Stimulated activated CD8-positive, alpha-beta memory T cell treated with anti-CD3 and anti-CD28 coated beads, Interleukin-12 subunit alpha, Interleukin-12 subunit beta, amount 100 ng/mL, for 24 hours (primary cell): ENCODE results near the gene C19orf18.

ENCODE experiments used
- DNase-seq: peaks from one replicate; pipeline ENCODE4 v3.0.0-alpha.2; 2020; ENCODE audit errors: extremely low read depth

The C19orf18 gene

DNA sequence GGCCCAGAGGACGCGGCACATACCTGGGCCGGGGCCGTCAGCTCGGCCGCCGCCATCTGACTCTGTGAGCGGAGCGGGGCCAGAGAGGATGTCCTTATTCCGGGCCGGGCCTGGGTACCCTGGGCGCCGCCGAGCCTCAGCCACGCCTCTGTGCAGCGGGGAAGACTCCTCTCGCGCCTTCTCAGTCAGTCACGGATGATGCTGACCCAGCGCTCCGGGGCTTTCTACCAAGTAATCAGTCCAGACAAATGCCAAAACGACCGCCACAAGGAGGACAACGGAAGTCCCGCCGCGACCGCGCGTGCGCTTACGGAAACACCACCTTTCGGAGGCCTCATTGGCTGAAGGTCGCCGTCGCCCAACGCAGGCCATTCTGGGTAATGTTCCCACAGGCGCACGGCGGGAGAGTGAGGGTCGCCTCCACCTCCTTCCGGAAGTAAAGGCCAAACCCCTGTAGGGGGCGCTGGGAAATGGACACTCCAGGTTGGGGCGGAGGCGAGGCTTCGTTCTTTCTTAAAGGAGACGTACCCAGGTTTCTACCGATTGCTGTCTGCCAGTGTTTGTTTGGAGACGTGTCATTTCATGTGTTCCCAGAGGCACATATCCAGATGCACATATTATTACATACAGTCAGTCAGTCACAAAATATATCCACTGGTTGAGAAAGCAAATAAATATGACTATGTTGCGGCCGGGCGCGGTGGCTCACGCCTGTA is 26.8 kb downstream of the C19orf18 start, which contains the start of gene ZNF256:
ZNF256 (minus strand) TSS at position 288 of the 716 bp plus-strand sequence; CDS start at position 56, 232 bp downstream.
- DNase-seq: peak; percentile 86

DNA sequence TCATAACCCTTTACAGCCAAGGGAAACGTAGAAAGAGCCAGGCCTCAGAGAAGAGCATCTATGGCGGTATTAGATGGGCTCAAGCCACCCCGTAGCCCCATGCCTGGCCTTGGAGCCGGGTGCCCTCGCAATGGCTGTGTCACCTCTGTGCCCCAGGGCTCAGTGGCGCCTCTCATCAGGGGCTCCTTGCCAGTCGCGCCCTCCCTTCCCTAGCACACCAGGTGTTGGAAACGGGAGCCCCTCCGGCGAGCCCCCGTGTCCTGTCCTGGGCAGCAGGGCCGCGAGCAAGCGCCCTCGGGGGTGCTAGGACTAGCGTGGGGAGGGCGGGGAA is 27.3 kb downstream of the C19orf18 start:
- no peak for DNase-seq

DNA sequence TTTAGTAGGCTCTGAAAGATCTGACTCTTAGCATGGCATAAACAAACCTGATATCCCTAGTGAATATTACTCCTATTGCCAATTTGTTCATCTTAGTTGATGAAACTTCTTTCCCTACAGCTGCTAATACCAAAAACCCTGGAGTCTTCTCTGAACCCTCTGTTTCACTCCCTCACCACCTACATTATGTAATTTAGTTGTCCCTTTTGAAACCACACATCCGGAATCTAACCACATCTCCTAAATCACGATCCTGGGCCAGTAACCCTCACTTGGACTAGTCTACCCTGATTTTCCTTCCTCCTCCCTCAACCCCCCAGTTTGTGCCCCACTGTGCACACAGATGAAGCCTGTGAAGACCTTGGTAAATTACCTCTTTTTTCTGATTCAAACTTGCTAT is 28.0 kb downstream of the C19orf18 start:
- DNase-seq: no peak

DNA sequence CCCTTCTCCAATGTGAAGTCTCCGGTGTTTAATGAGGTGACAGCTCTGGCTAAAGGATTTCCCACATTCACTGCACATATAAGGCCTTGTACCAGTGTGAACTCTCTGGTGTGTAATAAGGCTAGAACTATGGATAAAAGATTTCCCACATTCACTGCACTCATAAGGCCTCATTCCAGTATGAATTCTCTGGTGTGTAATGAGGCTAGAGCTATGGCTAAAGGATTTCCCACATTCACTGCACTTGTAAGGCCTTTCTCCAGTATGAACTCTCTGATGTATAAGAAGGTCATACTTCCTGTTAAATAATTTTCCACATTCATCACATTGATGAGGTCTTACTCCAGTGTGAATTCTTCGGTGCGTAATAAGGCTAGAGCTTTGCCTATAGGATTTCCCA is 32.7 kb downstream of the C19orf18 start:
- DNase-seq: no peak

DNA sequence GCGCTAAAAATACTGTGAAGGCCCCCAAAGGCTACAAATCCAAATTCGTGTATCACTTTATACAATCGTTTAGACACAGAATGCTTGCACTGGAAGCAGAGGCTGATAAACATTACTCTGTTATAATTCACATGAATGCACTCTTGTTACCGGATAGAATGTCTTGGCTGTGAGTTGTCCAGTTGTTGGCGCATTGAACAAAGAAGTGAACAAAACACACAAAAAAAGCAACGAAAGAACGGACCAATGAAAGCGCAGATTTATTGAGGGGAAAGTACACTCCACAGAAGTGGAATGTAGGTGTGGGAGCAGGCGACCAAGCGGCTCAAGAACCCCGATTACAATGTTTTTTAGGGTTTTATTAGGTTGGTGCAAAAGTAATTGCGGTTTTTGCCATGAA is 38.6 kb downstream of the C19orf18 start:
- DNase-seq: no peak

DNA sequence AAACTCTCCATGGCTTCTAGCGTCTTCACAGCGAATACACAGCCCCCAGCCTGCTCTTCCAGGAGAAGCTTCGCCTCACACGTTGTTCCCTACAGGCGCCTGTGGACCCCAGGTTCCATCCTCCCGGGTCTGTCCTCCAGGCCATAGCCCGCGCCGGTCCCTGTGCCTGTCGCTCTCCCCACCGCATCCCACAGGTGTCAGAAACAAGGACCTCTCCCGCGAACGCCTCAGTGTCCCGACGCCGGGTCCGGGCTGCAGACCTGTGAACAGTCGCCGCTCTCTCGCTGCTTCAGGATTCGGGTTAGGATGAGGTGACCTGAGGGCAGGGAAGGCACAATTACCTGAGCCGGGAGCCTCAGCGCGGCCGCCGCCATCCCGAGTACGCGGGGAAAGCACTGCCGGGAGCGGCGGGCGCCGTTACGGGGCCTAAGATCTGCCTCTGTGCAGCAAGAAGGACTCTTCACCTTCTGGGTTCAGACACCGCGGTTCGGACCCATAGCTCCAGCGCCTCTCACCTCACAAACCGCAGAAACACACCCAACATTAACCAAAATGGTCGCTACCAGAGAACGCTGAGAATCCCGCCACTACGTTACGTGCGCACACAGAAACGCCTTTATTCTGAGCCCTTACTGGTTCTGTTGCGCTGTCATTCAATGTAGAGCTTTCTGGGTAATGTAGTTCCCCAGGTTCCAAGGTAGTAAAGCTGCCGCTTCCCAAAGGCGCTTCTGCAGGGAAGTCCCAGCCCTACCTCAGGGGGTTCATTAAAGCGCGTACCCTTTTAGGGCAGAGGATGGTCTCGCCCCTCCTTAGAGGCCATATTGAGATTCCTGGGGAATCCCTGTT is 39.3 kb downstream of the C19orf18 start, which contains the start of gene ZNF418:
ZNF418 (minus strand) TSS at position 583 of the 846 bp plus-strand sequence. CDS start 1,580 bp downstream, outside the sequence.
- no peak for DNase-seq

DNA sequence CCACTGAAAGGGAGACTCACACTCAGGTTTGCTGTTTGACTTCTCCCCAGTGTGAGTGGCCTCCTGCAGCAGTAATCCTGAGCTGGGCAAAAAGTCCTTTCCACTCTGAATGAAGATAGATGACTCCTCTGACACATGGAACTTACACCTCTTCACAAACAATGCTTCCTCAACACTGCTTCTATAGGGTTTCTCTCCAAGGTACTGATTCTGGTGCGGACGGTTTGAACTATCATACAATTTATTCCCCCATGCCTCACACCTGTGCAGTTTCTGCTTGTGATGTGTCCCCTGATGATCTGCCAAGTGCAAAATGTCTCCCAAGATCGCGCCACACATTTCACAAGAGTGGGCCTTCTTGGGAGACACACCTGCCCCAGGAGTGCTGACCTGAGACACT is 46.7 kb downstream of the C19orf18 start:
- DNase-seq: no peak

DNA sequence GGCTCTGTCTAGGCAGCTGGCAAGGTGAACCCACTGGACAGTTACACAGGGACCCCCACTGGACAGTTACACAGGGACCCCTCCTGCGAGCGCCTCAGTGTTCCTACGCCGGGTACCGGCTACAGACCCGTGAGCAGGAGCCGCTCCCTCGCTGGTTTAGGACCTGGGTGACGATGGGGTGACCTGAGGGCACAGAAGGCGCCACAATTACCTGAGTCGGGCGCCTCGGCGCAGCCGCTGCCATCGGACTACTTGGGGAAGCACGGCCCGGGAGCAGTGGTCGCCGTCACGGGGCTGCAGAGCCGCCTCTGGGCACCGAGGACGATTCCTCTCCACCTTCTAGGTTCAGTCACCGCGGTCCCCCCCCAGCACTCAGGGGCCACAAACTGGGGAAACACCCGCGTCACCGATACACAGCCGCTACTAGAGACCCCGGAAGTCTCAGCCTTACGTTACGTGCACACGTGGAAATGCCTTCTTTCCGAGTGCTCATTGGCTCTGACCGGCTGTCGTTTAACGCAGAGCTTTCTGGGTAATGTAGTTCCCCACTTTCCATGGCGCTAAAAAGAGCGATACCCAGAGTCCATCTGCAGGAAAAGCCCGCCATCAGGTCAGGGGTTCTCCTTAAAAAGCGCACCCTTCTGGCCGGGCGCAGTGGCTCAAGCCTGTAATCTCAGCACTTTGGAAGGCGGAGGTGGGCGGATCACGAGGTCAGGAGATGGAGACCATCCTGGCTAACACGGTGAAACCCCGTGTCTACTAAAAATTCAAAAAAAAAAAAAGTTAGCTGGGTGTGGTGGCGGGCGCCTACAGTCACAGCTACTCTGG is 58.0 kb downstream of the C19orf18 start, which contains the start of gene ZNF417:
ZNF417 (minus strand) TSS at position 425 of the 828 bp plus-strand sequence; CDS start at position 244, 181 bp downstream.
- DNase-seq: peak; percentile 64

DNA sequence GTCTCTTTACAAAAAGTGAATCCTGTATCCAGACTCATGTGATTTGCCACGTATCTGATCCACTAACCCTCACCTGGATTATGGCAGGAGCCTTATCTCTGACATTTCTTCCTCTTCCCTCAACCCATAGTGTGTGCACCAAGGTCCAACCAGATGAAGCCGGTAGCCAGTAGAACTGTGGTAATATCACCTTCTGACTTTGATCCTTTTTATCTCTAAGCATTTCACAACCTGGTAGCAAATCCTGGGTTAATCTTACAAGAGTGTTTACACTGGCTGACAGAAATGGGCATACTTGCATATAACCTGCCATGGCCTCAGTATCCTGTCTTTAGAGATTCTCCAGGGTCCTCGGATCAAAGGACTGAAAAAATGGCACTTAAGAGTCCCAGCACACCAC is 59.8 kb downstream of the C19orf18 start:
- DNase-seq: no peak
